ENCODE measurements around the gene ZBTB42.
A peak's percentile ranks its signal among the peaks of the same experiment; 100 is the strongest.

The ZBTB42 gene

DNA sequence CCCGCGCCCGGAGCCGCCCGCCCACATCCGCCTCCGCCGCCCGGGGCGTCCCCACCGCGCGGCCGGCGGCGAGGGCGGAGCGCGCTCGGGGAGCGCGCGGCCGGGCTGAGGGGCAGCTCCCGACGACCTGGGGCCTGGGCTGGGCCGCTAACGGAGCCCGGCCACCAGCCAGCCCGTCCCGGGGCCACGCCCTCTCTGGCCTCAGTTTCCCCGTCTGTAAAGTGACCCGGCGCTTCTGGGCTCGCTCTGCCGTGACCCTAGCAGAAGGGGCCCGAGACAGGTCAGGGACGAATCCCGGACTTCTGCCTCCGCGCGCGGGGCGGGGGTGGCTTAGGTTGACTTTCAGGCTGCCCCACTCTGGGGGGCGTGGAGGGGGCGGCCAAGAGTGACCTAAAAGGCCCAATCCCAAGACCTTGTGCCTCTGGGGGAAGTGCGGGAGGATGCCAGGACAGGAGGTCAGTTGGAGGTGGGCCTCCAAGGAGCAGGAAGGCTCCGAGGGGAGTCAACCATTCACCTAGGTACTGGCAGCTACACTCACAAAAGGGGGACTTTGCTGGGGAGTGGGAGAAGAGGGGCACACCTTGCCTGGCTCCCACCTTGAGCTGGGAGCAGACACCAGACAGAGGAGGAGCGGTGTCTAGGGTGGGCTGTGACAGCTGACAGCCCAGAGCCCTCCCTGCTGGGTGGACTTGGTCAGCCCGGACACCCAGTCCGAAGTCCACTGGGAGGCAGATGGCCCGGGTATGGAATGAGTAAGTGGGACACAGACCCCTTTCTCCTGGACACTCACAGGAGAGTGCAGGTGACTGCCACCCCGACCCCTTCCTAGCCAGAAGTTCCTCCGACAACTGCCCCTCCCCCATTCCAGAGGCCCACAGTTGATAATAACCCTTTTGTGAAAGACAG is 4.9 kb upstream of the ZBTB42 start:
- DNase-seq, result no peak

GRCh38 chr14:104796687-104797081 is 4.2 kb upstream of the ZBTB42 start:
- DNase-seq, result no peak

DNA sequence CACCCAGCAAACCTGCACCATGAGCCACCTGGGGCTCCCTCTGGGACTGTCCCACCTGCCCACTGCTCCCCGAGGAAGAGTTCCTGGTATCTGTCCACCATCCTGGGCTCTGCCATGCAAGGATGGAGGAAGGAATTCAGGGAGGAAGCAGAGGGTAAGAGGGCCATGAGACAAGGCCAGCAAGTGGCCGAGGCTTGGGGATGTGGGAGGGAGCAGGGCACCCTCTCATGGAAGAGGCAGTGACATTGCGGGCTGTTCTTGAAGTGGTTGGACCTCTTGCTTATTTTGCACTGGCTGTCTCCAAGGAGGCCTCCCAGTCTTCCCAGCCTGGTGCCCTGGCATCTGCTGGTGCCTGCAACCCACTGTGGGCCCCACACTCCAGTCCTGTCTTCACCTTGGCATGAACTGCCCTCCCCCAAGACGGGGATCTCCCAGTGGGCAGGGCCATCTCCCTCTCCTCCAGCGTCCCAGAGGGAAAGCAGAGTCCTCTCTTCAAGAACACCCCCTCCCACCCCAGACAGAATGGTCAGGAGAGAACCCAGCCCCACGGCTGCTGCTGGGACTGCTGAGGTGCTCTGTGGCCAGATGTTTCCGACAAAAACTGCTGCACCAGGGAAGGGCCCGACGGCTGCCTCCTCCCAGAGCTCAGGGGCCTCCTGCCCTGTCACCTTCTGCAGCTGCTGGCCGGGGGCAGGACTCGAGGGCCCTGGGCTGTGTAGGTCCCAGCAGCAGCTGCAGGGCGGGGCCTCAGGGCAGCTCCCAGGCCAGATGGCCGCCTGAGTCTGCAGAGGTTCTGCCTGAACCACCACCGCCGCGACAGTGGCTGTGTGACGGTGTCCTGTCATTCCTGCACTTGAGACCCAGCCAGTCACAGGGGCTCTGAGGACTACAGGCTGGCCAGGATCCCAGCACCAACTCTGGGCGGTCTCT is 3.5 kb upstream of the ZBTB42 start:
- DNase-seq, result no peak

DNA sequence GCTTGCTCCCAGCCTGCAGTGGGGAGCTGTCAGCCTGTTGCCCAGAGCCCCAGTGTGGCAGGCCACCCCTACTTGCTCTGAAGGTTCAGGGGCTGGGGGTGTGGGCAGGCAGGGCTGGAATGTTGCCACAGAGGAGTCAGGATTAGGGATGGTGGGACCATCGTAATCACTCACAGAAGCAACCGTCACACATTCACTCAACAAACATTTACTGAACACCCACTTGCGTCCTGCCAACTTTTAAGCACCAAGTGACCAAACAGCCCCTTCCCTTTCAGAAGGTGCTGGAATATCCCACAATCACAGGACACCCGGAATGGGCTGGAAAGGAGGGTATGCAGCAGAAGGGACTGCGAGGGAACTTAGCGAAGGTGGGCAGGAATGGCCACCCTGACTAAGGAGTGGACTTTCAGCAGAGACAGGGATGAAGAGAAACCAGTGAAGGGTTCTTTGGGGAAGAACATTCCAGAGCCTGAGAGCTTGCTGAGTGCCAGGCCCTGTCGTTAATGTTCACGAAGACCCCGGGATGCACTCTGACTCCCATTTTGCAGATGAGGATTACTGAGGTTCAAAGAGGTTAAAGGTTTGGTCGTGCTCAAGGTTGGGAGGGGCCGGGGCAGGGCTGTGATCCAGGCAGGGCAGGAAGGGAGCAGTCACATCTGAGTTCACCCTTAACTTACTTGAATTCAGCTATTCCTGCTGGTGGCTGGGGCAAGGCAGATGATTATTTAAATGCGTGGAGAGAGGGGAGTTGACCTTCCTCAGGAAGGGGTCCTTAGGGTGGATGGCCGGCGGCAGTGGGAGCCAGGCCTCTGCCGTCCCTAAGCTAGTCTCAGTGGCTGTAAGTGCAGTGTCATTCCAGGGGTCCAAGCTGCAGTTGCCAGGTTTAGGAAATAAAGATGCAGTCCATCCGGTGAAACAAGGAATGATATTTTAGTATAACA is 2.3 kb upstream of the ZBTB42 start:
- DNase-seq, result no peak

GRCh38 chr14:104799244-104800014 is 1.5 kb upstream of the ZBTB42 start:
- no peak for DNase-seq

GRCh38 chr14:104800015-104800770 is 708 bp upstream of the ZBTB42 start:
- DNase-seq, result peak; percentile 68

- DNase-seq, result no peak
These were observed 856 bp downstream of the ZBTB42 start for GRCh38 chr14:104801520-104802393.

DNA sequence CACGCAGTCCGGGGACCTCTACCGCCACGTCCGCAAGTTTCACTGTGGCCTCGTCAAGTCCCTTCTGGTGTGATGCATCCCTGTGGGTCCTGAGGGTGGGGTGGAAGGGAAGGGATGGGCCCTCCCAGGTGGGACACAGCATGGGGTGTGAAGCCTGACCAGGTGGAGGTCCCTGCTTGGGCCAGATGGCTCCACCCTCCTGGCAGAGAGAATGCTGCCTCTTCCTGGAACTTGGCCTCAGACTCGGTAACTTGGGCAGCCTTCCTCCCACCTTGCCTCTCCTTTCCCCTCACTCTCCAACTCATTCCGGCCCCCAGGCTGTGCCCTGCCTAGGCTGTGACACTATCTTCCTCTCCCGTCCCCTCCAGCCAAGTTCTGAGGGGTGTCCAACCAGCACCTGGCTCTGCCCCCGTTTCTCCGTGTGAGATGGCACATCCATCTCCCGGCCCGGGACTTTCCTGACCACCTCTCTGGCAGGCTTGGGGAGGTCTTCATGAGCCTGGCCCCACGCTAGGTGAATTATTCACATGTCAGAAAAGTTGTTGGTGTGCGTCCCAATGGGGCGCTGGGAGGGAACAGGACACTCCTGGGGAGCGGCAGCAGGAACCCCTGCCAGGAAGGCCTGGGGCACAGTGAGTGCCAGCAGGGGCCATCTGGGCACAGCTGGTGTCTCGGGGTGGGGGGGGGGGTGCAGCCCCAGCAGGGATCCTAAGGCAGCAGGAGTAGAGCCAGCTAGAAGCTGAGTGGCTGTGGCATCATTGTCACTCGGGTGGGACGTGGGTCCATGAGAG is 1.7 kb downstream of the ZBTB42 start:
- DNase-seq, result no peak

GRCh38 chr14:104803280-104803911 is 2.5 kb downstream of the ZBTB42 start:
- DNase-seq, result no peak

DNA sequence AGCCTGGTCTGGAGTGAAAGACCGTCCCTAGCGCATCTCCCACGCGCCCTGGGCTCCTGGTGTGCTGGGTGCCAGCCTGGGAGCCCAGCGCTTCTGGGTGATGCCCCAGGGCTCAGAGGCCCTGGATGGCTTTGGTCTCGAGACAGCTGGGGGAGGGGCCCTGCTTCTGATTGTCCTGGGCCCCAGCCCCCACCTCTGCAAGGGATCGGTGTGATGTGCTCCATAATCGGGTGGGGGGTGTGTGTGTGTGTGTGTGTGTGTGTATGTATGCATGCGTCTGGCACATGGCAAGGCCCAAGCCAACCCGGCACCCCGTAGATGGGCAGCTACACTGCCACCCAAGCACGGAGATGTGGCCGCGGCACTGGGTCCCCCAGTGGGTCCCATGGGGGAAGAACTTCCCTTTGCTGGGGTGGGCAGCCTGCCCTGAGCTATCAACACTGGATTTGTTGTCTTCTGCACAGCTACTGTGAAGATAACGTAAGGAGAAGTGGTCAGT is 3.1 kb downstream of the ZBTB42 start:
- DNase-seq, result no peak

DNA sequence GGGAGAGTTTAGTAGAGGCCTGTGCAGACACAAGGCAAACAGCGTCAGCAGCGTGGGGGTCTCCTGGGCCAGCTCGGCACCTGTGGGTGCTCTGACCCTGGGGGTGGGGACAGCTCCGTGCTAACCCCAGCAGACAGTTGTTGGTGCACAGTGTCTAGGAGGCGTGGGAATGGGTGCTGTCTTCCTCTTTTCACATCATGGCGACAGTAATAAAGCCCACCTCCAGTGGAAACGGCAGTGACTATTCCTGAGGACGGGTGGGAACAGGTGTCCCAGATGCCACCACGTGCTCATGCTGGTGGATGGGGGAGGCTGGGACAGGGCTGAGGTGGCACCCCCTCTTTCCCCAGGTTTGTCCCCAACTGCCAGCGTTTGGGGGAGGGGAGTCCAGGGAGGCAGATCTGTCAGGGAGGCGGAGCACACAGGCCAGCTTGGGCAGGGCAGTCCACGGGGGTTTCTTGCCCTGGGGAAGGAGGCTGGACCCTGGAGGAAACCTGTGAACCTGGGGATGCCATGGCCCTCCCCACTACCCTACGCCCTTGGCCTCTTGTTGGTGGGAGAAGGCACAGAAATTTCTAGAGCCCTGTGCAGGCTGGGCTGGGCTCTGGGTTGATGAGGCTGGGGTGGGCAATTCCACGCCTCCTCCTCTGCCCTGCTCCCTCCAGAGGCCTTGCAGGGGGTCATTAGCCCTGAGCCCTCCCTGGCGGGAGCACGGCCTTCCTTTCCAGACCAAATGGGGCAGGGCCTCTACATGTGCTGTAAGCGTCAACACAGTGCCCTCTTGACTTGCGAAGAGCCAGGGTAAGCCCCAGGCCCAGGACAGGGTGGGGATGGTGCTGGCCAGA is 3.8 kb downstream of the ZBTB42 start:
- no peak for DNase-seq

- DNase-seq, result no peak
These were observed 4.4 kb downstream of the ZBTB42 start for GRCh38 chr14:104805326-104805678.

GRCh38 chr14:104805941-104806624 is 5.2 kb downstream of the ZBTB42 start:
- no peak for DNase-seq

- DNase-seq, result no peak
These were observed 5.9 kb downstream of the ZBTB42 start for GRCh38 chr14:104806625-104807465.

- DNase-seq, result no peak
These were observed 7.6 kb downstream of the ZBTB42 start for GRCh38 chr14:104808456-104808855.

DNA sequence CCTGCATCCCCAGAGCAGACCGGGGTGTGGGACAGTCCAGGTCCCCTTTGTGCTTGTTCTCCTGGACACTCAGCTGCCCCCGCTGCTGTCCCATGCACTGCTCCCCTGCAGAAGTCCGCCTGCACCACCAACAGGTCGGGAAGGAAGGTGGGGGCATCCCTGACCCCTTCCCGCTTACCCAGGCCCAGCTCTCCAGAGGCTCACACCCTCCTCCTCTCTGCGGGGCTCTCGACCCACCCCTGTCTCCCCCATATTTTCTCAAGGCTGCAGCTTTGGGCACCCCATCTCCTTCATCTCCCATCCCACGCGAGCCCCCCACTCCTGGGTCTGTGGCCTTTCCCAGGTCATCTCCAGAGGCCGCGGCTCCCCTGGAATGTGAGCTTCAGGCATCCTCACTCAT is 9.4 kb downstream of the ZBTB42 start:
- no peak for DNase-seq
